HG03280 (cell line): ENCODE measurements around the gene NNMT.
"Not testable (repeated sequence)": the region's sequence is repeated elsewhere in the genome, so short reads cannot be mapped to it uniquely, and the experiment has no call there.

Experiments used
- ATAC-seq: cut with Tn5 transposase; IDR thresholded peaks from one replicate; pipeline ENCODE4 v1.9.1; 2021; ENCODE audit warnings: mild to moderate bottlenecking, moderate library complexity; ENCODE audit not compliant: unreplicated experiment

Gene NNMT

GRCh38 chr11:114307524-114308203 lies 11.5 kb downstream of the NNMT start:
- ATAC-seq, result no peak

- no peak for ATAC-seq
Observed at GRCh38 chr11:114308689-114309089, 12.5 kb downstream of the NNMT start.

- ATAC-seq, result no peak
Observed at GRCh38 chr11:114309517-114309916, 13.3 kb downstream of the NNMT start.

- no peak for ATAC-seq
Observed at GRCh38 chr11:114310095-114310494, 13.9 kb downstream of the NNMT start.

- no peak for ATAC-seq
Observed at GRCh38 chr11:114311946-114312345, 15.7 kb downstream of the NNMT start.

- ATAC-seq, result no peak
Observed at GRCh38 chr11:114314096-114314495, 17.9 kb downstream of the NNMT start.

- ATAC-seq, result no peak
Observed at GRCh38 chr11:114315749-114316368, 19.7 kb downstream of the NNMT start.

- ATAC-seq, result no peak
Observed at GRCh38 chr11:114316980-114317786, 21.0 kb downstream of the NNMT start.

- no peak for ATAC-seq
Observed at GRCh38 chr11:114317787-114318137, 21.6 kb downstream of the NNMT start.

- ATAC-seq, result no peak
Observed at GRCh38 chr11:114318361-114318760, 22.2 kb downstream of the NNMT start.

- no peak for ATAC-seq
Observed at GRCh38 chr11:114319716-114320328, 23.6 kb downstream of the NNMT start.

- ATAC-seq, result no peak
Observed at GRCh38 chr11:114321621-114322257, 25.5 kb downstream of the NNMT start.

GRCh38 chr11:114322934-114323333 lies 26.7 kb downstream of the NNMT start:
- no peak for ATAC-seq

- no peak for ATAC-seq
Observed at GRCh38 chr11:114326151-114326550, 30.0 kb downstream of the NNMT start.

GRCh38 chr11:114326776-114327175 lies 30.6 kb downstream of the NNMT start:
- ATAC-seq, result no peak

GRCh38 chr11:114330373-114330772 lies 34.2 kb downstream of the NNMT start:
- ATAC-seq, result no peak

GRCh38 chr11:114340311-114341131 lies 44.3 kb downstream of the NNMT start:
- peak; percentile 50 for ATAC-seq

- ATAC-seq, result not testable (repeated sequence)
Observed at GRCh38 chr11:114341667-114342066, 45.5 kb downstream of the NNMT start.

- ATAC-seq, result no peak
Observed at GRCh38 chr11:114342476-114342875, 46.3 kb downstream of the NNMT start.

- no peak for ATAC-seq
Observed at GRCh38 chr11:114343020-114343419, 46.8 kb downstream of the NNMT start.
